LNCAP (cell line): ENCODE measurements around the gene IL3RA.

Experiments
- CTCF ChIP-seq: fragments of 450-650 bp; IDR thresholded peaks from 2 replicates; pipeline ENCODE4 v1.5.1; 2017; ENCODE audit warnings: mild to moderate bottlenecking

The IL3RA gene

GRCh38 chrX:1390621-1391369 lies 54.2 kb downstream of the IL3RA start:
- TF ChIP-seq CTCF: no peak

GRCh38 chrX:1391370-1391706 lies 54.8 kb downstream of the IL3RA start:
- TF ChIP-seq CTCF: no peak

GRCh38 chrX:1391707-1392375 lies 55.3 kb downstream of the IL3RA start, which contains the start of gene SLC25A6:
TSS of gene SLC25A6 (minus strand) at chrX:1392113. CDS start at chrX:1392009, 104 bp downstream.
- TF ChIP-seq CTCF: no peak

- TF ChIP-seq CTCF: no peak
Observed at GRCh38 chrX:1392376-1393068, 55.9 kb downstream of the IL3RA start.

GRCh38 chrX:1393871-1394615 lies 57.5 kb downstream of the IL3RA start:
- no peak for TF ChIP-seq CTCF

- TF ChIP-seq CTCF: no peak
Observed at GRCh38 chrX:1394731-1395501, 58.3 kb downstream of the IL3RA start.
